ENCODE measurements around the gene MTHFD2L.

The MTHFD2L gene

DNA sequence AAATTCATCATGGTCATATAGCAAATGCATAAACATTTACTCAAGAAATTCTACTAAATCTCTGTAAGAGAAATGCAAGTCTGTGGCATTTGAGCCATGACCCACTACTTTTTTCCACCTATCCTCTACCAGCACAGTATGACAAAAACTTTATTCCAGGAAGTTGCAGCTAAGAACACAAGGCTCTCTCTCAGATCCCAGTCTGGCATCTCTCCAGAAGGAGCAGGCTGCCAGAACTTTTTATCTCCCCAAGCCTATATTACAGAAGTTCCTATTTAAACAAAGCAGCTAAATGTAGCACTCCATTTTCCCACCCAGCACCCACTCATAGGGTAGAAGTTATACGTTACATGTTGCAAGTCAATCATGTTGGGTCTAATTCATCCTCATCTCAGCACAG lies 101.0 kb downstream of the MTHFD2L start:
- DNase-seq = no peak

DNA sequence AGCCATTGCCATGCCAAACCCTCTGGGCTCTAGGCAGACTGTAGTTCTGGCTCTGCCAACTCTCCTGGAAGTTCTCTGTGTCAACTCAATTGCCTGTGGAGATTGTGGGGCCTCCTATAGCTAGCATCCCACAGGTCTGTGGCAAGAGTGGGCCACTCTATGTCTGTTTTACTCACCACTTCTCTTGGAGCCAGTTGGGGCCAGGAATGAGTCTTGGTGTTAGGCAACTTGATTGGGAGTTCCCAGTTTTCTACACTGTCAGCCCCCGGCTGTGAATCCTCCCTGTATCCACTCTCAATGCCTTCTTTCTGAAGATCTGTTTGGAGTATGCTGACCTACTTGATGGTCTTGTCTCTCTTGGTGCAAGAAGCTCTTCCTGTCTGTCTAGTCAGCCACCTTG lies 102.1 kb downstream of the MTHFD2L start:
- no peak for DNase-seq

DNA sequence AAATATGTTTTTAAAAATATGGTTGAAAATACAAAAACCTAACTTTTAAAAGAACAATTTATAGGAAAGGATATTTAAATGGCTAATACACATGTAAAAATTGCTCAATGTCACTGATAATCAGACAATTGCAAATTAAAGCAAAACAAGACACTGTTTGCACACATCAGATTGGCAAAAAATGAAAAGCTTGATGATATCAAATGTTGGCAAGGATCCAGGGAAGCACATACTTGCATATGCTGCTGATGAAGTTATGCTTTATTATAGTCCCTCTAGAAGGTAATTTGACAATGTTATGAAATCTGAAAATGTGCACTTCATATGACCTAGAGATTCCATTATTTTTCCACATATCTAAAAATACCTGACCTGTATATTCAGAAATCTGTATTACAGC lies 104.6 kb downstream of the MTHFD2L start:
- no peak for DNase-seq

DNA sequence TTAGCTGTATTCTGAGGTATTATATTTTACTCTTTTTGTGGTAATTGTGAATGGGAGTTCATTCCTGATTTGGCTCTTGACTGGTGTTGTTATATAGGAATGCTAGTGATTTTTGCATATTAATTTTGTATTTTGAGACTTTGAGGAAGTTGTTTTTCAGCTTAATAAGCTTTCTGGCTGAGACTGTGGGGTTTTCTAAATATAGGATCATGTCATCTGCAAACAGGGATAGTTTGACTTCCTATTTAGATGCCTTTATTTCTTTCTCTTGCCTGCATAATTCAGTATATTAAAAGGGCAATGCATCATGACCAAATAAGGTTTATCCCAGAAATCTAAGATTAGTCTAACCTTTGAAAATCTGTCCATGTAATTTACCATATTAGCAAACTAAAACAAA lies 105.6 kb downstream of the MTHFD2L start:
- no peak for DNase-seq

DNA sequence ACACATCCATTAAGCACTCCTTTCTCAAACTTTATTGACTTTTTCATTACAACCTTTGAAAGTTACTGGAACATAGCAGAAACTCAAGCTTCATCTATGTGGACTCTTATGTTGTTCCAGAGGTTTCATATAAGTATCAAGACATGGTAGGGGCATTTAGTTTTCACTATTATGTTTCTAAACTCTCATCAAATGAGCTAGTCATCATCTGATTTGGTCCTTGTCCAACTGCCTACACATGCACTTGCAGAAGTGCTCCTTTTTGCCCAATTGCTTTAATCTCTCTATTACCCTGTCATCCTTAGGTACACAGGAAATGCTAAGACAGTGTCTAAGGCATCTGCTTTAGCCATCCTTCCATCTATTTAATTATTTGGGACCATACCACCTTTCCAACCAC lies 108.2 kb downstream of the MTHFD2L start:
- no peak for DNase-seq

DNA sequence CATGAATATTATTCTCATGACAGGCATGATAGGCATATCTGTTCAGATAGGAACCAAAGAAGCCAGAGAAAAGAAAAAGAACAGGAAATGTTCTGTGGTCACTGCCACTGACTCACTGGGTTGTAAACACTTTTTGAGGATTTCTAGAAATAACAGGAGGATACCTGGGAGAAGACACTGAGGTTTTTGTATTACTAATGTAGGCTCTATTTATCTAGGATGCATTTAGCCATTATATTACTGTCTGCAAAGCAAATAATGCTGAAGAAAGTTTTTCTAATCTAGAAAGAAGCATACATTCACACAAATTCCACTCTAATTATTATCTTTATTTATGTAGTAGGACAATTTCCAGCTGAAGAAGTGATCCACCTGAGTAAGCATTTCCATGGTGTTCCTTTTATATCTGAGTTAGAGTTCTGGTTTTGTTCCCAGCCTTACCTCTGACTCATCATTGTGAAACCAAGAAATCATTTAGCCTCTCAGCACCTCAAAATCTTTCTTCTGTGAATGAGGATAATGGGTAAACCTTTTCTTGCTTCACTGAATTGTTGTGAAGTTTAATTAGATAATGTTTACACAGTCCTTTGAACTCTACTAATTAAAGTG lies 110.2 kb downstream of the MTHFD2L start:
- no peak for DNase-seq

DNA sequence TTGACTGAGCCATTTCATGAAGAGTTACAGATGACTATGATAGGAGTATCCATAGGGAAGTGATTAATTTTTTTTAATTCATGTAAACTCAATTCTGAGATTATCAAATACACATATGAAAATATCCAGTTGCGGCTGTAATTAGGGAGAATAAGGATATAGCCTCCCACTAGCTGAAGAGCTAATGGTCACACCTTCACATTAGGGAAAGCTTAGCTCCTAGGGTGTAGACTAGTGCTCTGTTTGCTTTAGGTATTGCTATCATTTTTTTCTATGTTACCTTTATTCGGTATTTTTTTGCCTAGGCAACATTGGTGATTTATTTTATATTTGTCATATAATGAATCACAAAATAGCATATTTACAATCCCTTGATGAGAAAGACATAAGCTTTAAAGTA lies 110.7 kb downstream of the MTHFD2L start:
- no peak for DNase-seq

DNA sequence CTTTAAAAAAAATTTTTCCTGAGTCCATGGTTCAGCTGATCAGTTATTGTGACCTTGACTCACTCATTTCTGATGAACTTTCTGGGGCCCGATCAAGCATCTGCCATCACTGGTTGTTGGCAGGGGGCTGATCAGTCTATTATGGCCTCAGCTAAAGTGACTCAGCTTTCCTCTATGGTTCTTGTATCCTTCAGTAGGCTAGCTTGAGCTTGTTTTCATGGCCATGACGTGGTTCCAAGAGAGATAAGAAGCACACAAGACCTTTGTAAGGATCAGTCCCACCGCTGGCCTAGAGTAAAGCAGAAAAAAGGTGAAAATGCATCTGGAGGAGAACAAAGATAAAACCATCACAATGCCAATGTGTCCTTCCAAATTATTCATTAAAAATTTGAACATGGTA lies 120.6 kb downstream of the MTHFD2L start:
- no peak for DNase-seq

DNA sequence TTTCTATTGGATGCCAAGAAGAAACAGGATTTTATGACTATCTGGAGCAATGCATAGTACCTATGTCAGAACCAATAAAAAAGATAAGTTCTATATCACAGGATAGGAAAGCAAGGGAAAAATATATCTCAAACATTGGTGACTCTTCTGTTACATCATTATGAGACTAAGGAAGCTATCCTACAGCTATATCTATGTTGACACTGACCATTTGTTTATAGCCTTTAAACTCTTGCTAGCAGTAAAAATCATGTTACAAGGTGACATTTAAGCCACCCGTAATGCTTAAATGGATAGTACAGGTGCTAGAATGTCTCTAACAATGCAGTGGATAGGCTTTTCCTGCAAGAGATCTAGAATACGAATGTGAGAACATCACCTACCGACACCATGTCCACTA lies 121.8 kb downstream of the MTHFD2L start:
- no peak for DNase-seq

DNA sequence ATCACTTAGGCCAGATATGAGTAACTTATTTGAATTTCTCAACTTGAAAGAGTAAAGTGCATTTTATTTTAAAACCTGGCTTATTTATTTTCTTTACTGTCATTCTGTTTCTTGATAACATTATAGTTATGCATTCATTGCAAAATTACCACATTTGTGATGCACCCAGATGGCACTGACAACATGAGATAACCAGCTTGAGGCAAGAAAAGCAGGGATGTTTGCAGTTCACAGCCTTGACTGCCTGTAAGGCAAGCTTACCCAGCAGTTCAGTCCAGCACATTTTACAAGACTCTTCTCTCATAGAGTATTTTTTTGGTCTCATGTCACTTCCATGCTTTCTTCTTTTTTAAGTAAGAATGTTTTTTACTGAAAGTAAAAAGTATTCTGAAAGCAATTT lies 125.0 kb downstream of the MTHFD2L start:
- no peak for DNase-seq

DNA sequence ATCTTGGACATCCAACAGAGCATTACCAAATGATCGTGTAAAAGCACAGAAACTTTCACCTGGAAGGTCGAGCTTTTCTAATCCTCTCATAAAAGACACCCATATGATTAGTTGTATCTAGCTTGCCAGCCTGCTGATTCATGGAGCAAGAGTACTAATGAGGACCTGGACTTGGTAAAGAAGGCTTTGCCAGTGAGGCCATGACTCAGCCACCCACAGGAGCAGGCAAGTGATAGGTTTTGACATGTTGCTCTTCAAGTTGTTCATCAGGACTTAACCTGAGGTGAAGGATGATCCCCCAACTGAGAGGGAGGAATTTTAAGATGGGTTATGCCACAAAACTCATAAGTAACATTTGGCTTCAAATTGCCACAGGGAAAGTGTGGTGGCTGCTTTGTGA lies 125.7 kb downstream of the MTHFD2L start:
- no peak for DNase-seq

DNA sequence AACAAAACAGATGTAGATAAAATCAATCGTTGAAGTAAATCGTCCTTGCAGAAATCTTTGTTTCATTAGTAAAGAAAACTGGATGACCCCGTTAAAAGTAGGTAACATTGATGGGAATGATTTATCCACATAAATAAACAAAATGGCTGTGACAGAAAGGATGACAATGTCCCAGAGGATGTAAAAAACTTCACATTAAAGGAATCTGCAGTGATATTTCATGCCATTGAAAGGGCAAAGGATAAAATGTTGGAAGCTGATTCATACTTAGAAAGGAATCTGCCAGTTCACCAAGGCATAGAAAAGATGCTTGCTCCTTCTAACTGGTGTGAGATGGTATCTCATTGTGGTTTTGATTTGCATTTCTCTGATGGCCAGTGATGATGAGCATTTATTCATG lies 126.1 kb downstream of the MTHFD2L start:
- no peak for DNase-seq

DNA sequence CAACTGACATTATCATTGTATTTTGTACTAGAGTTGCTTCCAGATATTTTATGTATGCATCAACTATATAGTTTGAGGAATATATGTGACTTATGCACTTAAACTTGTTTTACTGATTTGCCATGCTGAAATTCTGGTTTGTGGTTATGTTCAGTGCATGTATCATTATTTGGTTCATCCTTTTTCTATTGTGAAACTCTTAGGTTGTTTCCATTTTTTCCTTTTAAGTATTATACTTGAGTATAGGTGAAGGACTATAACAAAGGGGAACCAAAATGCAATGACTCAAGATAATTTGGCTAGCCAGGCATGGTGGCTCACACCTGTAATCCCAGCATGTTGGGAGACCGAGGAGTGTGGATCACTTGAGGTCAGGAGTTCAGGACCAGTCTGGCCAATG lies 129.2 kb downstream of the MTHFD2L start:
- DNase-seq = no peak

DNA sequence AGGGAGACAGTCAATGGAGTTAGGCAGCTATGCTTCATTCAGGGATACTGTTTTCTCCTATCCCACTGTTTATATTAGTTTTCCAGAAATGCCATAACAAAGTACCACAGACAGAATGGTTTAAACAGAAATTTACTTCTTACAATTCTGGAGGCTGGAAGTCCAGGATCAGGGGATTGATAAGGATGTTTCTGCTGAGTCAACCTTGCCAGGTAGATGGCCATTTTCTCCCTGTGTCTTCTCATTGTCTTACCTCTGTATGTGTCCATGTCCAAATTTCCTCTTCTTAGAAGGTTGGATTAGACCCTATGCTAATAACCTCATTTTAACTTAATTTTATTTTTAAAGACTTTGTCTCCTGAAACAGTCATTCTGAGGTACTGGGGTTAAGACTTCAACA lies 129.9 kb downstream of the MTHFD2L start:
- DNase-seq = no peak

DNA sequence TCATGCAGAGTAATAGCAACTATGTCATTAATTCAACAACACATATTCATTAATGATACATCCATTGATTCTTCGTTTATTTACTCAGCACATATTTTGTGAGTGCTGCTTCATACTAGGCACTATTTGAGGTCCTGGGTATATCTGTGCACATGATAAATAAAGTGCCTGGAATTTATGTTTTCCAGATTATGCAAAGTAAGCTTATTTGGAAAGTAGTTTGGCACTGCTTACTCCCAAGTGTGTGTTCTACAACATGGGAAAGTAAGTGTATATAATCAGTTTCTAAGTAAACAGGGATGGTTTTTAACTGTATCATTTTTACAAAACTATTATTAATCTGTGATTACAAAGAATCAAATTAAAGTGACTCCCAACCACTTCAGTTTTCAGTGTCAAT lies 133.6 kb downstream of the MTHFD2L start:
- no peak for DNase-seq

DNA sequence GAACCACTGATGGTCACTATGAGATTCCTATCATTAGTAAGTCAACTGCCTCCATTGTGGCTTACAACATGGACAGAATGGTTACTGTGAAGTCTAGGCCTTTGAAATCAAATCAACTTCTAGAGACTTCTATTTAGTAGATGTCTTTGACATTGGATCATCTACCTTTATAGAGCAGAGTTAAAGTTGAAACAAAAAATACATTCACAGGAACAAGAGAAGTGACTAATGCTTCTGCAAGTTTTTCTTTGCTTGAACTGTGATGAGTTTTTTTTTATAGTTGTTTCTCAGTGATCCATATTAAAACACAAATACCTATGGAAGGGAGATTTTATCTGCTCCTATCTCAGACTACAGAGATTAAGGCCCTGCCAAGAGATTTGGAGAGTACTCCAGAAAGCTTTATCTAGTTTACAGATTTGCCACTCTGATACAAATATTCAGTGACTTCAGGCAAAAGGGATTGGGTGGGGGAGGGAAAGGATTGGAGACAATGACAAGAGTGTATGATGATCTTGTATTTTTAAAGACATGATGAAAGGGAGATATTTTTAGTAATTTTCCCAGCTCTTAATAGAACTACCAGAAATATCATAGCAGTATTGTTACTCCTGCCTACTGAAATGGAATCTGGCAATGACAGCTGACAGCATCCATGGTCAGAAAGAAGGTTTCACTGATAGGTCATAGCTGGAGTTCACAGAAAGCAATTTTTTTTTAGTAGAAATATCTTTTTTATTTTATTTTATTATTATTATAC lies 134.4 kb downstream of the MTHFD2L start:
- no peak for DNase-seq

DNA sequence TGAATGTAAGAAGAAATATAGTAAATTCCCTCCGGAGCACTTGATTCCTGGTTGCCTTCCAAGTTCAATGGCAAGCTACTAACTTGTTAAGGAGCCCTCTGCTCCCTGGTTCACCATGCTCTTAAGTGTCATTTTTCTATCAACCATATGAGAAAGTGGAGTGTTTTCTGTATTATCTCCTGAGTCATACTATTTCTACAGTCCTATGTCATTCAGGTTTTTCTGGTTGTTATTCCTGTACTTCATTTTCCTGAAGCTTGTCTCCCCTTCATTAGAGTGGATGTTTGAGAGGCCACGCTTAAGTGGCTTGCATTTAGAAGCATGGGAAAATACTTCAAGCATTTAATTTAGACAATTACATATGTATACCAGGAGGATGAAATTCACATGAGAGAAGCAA lies 135.6 kb downstream of the MTHFD2L start:
- no peak for DNase-seq

DNA sequence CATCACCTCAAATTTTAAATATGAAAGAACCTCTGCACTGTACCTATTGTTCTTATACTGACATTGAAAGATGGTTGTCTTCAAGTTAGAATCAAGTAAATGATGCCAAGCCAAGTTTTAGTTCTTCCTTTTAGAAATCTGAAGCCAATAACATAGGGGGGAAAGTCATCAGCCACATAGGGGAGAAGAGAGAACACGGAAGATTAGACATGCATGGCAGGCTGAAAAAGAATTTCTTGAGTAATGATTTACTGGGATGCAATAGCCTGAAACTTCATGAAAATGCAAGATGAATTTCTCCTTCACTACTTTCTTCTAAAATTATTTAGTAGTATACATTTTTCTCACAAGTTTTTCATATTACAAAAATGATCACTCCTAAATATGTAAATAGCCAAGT lies 136.8 kb downstream of the MTHFD2L start:
- DNase-seq = no peak

DNA sequence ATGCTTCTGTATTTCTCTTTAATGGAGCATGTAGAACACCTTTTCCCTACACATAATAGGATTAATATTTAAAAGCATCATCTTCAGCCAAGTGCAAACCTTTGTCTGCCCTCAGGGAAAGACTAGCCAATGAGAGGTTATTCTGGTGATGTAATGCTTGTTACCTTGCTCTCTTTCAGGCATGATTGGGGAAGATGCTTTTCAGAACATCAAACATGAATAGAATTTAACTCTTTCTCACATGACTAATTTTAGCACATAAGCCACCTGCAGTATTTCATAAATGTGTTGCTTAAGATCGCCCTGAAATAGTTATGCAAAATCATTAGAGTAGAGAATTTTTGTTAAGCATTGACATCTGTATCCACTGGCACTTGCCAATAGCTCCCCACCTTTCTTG lies 139.6 kb downstream of the MTHFD2L start:
- no peak for DNase-seq

DNA sequence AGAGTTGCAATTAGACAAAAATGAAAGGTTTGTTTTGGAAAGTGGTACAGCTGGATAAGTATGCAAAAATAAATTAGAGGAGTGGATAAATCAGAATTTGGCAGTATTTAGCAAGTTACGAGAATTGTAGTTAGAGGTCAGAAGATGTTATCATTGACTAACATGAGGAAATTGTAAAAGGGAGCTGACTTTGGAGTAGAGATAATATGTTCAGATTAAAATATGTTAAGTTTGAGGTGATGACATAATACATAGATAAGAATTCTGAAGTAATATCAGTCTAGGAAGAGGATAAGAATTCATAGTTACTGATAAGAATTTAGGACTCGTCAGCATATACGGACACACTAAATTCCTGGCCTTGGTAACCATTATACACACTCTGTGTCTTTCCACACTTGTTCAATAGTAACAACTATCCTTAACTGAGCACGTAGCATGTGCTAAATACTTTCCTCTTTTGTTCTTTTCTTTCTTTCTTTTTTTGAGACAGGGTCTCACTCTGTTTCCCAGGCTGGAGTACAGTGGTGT lies 146.2 kb downstream of the MTHFD2L start:
- no peak for DNase-seq

DNA sequence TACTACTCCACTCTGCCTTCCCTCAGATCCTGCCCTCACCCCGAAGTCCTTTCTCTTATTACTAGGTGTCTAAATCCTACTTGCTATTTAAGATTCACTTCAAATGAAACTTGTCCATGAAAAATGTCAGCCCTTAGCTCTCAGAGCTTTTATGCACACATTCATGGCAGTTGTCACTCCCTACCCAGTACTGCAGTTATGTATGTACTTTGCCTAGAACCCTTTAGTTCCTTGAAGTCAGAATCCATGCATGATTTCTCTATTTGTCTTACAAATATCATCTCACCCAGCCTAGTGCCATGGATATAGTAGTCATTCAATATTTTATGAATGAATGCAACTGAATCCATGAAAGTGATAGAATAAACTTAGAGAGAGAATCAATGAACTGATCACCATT lies 147.1 kb downstream of the MTHFD2L start:
- DNase-seq = no peak

DNA sequence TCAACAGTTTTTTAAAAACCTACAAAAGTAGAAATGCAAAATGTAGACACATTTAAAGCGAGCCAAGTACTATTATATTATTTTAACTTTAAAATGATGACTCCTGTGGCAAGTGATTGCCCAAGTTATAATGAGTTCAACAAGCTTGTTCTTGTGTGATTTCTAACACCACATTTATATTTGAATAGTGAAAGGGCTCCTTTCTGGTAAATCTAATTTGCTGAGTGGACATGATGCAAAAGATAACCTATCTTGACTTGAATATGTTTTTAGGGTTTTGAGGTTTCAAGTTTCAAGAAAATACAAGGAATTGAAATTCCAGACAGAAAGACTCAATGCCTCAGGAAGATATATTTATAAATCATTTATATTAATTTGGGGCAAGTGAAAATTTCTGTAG lies 149.3 kb downstream of the MTHFD2L start:
- DNase-seq = no peak

DNA sequence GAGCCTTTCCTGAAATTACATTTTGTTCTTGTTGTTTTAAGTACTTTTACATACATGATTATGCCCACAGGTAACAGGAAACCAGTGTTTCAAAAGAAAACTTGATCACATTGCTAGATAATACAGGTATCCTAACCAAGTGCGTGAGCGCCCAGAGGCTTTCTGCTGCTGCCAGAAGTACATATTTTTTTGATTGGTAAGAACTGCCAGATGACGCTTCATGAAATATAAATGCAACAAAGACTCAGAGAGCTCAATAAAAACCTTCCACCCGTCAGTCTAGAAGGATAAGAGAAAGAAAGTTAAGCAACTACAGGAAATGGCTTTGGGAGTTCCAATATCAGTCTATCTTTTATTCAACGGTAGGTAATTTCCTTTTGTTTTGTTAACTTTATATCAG lies 150.3 kb downstream of the MTHFD2L start, which contains the start of gene EPGN:
EPGN (plus strand) TSS at position 256 of the 400 bp plus-strand sequence; CDS start at position 320, 64 bp downstream.
- no peak for DNase-seq

DNA sequence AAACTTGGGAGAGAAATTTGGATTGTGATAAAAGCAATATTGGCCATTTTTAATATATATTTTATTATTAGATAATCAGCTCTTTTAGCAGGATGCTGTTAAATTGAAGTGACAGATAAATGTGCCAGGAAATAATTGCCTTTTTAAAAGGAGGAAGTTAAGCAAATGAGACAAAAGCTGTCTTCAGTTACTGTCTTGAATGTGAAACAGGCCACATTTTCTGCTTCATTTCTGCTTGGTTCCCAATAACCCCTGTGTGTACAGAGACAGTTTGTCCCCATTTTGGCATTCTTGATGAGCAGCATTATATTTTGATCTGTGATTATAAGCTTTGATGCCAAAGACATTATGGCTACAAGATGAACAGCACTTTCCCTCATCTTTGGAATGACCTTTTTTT lies 151.3 kb downstream of the MTHFD2L start:
- DNase-seq = no peak
